ENCODE measurements around the gene HOXB1.

Gene HOXB1

DNA sequence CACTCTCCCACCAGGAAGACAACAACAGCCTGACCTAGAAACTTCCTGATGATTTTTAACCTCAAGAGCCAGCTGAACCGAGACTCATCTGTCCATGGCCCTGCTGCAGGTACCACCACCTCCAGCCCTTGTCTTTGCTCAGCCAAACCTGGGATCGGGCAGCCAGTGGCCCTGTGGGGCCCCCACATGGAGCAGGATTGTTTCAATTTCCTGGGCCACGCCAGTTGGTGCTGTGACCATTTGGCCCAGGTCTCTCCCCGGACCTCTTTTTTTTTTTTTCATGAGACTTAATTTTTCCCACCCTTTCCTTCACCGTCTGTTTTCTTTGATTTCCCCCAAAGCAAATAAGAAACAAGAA lies 22.4 kb upstream of the HOXB1 start:
- DNase-seq: no peak

DNA sequence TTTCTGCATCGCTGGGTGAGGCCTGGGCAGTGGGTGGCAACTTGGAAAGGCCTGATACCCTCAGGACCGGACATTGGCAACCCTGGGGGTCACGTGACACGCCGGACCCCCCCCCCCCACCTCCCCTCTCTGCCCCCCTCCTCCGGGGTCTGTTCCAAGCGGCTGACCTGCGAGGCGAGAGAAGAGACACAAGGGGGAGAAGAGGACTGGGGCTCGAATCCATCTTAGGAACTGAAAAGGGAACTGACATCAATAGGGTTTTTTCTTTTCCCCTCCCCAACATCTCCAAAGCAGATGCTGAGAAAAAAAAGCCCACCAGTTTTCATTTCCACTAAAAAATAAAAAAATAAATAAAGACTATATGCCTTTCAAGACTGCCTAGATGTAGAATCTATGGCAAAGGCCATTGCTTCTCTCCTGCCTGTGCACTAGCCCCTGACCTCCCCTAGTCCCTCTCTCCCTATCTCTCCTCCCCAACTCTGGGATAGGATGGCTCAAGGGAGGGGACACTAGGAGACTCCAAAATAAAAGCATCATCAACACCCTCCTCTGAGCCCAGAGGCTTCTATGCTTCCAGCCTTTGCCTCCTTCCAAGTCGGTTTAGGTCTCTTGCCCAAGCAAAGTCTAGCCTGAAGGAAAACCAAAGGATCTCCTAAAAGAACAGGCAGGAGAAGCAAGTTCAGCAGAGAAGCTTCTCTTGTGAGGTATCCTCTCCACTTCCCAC lies 21.8 kb upstream of the HOXB1 start:
- DNase-seq: no peak

DNA sequence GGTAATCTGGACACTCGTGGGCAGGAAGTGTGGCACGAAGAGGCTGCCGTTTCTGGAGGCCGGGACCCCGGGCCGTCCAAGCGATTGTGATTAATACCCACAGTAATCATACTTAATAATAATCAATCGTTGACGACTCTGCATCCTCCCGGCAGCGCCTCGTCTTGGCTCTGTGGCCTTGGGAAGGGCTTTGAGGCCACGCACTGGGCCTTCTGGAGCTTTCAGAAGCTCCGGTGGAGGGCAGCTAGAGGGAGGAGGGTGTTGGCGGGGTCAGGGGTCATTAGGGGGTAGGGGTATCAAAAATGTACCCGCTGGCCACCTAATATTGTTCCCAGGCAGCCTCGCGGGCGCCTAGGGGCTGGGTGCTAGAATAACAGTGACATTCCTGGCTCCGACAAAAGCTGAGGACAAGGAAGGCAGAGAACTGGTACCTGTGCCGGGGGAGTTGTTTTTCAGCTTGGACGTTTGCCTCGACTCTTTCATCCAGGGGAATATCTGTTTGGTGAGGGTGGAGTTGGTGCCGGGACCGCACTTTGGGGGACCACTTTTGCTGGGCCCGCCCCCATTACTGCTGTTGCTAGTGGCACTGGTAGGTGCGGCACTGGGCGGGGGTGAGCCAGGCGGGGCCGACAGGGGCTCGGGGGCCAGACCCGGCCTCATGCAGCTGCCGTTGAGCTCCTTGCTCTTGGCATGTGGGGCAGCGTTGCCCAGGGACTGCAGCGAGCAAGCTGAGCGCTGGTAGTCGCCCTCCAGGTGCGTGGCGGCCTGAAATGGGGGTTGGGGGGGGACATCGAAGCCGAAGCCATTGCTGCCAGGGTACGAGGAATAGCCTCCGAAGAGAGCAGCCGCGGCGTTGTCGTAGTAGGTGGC lies 21.0 kb upstream of the HOXB1 start:
- DNase-seq: no peak

GRCh38 chr17:48551214-48551555 lies 20.4 kb upstream of the HOXB1 start:
- DNase-seq: no peak

DNA sequence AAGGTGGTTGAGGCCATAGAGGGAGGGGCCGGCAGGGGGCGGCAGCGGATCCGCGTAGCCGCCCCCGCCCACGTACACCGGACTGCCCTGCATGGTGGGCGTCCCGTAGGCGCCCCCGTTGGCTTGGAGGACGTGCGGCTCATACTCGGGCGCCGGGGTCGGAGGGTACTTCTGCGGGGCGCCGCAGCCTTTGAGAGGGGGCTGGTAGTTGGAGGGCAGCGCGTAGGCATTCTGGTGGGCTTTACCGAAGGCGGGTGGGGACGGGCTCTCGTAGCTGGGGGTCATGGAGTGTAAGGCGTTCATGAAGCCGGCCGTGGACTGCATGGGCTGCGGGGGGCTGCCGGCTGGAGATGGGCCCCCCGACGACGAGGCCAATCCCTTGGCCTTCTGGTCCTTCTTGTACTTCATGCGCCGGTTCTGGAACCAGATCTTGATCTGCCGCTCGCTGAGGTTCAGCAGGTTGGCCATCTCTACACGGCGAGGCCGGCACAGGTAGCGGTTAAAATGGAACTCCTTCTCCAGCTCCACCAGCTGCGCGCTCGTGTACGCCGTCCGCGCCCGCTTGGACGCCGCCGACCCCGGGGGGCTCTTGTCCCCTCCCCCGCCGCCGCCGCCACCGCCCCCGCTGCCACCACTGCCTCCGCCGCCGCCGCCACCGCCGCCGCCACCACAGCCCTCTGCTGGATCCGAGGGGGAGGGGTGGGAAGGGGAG lies 19.8 kb upstream of the HOXB1 start:
- DNase-seq: no peak

DNA sequence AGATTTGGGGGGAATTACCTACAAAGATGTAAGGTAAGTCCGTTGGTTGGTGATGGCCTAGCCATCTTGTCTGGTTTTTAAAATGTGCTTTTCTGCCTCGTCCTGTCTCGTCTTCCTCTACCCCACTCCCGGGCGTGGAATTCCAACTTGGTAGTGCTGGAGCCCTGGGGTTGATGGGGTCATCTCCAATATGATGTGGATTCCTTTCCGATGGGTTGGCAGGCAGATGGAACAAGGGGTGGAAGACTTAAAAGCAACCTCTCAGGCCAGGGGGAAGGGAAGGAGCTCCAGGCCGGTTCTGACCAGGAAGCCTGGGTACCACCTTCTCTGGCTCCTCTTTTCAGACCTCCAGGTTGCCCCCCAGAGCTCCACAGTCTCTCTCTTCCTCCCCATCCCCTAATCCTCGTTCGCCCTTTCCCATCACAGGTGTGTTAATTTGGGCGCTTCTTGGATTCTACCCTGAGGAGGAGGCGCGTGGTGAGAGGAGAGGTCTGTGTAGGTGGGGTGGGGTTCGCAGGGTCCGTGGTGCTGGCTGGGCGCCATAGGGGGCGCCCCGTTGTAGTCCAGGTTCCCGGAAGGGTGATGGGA lies 19.2 kb upstream of the HOXB1 start:
- no peak for DNase-seq

- DNase-seq: no peak
Measured at GRCh38 chr17:48549281-48549630, 18.4 kb upstream of the HOXB1 start.

GRCh38 chr17:48548523-48549280 lies 17.9 kb upstream of the HOXB1 start:
- no peak for DNase-seq

GRCh38 chr17:48547808-48548522 lies 17.2 kb upstream of the HOXB1 start:
- peak; percentile 55 for DNase-seq

DNA sequence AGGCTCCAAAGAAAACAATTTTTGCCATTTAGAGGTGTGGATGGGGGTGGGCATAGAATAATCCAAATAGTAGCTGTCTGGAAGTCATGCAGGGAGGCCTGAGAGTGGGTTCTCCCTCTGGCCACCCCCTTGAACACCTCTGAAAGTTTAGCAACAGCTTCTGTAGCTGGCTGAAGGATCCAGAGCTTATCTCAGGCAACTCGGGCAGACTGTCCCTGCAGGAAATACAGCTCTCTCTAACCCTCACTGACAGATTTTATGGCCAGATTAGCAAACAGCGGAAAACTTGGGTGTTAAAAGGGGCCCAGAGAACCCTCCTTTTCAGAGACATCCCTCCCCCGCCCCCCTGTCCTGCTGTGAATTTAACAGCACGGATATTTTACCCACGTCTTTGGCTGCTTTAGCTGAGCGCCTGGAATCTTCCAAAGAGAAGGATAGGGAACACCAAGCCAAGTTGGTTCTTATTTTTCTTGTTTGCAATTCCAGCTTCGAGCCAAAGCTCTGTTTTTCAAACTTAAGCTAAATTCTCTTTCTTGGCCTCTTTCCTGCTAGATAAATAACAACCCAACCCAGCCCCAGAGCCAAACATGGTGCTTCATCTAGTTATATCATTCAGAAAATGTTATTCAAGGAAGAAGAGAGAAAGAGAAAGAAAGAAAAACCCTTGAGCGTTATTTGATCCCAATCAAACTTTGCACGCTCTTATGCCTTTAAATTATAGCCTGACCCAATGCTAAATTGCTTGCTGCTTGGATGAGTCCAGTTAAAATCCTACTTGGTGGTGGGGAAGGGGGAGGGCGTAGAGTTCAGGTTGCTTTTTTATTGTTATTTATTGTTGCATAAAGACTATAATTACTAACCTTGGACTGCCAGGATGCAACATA lies 16.4 kb upstream of the HOXB1 start:
- DNase-seq: peak; percentile 42

GRCh38 chr17:48546137-48546923 lies 15.5 kb upstream of the HOXB1 start:
- DNase-seq: no peak

DNA sequence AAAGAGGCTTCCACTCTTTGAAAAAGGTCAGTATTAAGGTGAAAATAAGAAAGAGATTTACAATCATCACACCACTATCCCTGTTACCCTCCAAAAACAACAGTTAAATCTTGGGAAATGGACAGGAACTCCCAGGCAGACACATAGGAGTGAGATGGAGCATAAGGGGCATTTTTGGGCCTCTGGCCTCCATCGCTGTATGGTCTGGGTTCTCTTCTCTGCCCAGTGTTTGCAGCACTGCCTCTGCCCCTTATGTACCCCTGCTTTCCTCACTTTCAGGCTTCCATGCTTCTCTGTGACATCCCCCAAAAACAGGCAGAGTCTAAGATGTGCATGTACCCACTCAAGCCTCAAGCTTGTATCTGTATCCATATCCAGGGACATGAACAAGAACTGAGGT lies 14.7 kb upstream of the HOXB1 start:
- DNase-seq: no peak

- DNase-seq: no peak
Measured at GRCh38 chr17:48545022-48545375, 14.2 kb upstream of the HOXB1 start, which contains the start of gene HOXB2. TSS of gene HOXB2 (minus strand) at chr17:48545109. CDS start at chr17:48544911, 198 bp downstream.

GRCh38 chr17:48544349-48545021 lies 13.7 kb upstream of the HOXB1 start:
- peak; percentile 62 for DNase-seq

DNA sequence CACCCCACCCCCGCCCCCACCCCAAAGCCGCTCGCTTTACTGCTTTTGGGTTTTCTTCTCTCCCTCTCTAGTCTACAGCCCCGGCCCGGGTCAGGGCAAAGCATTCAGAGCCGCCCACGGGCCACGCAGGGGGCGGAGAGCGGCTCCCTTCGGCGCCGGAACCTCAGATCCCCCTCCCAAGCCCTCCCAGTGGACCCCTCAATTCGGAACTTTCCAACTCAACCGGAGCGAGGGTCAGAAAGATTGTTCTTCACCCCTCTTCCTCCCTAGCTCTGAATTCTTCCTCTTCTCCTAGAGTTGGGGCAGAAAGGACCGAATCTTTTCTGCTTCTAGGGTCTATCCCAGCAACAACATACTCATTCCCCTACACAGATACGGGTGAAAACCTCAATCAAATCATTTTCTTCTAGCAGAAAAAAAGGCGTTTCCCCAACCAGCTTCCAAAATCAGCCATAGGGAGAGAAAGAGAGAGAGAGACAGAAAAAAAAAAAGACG lies 13.1 kb upstream of the HOXB1 start:
- no peak for DNase-seq

GRCh38 chr17:48543107-48543853 lies 12.5 kb upstream of the HOXB1 start:
- DNase-seq: peak; percentile 76

GRCh38 chr17:48542698-48543106 lies 11.9 kb upstream of the HOXB1 start:
- no peak for DNase-seq

GRCh38 chr17:48542114-48542656 lies 11.4 kb upstream of the HOXB1 start:
- peak; percentile 53 for DNase-seq

All from activated CD4-positive, alpha-beta T cell treated with anti-CD3 and anti-CD28 coated beads, Interleukin-2, Interleukin-6, amounts not matched to agents 100 ng/mL and 50 ng/mL, durations not matched to agents 16 hours and 8 hours (primary cell).